Keratinocyte (primary cell): ENCODE measurements around the gene CBX3. TPM values are rescaled to one million over a fixed set of nuclear protein-coding genes. Genes with fewer than 3 reads are reported as not detected.

Source experiments
- DNase-seq: peaks from one replicate; pipeline ENCODE4 v3.0.0-alpha.2; 2011; ENCODE audit warnings: low read depth, missing footprints, low spot score
- FAIRE-seq: peaks from 2 replicates; lab custom pipeline; 2011; peaks lifted over from hg19 to GRCh38; lab: Jason Lieb, UNC
- H2AFZ ChIP-seq: 2 replicates; pipeline ENCODE4 v1.6.0; 2012; ENCODE audit warnings: low read length, control low read depth, inconsistent platforms; ENCODE audit not compliant: control insufficient read depth
- H3K27ac ChIP-seq: 2 replicates; pipeline ENCODE4 v1.5.1; 2011; ENCODE audit warnings: low read length; ENCODE audit not compliant: control insufficient read depth, insufficient read depth
- H3K27me3 ChIP-seq: 3 replicates; pipeline ENCODE4 v1.6.0; 2011; ENCODE audit warnings: low read length; ENCODE audit not compliant: control insufficient read depth, insufficient read depth; ENCODE audit errors: extremely low read depth
- H3K36me3 ChIP-seq, 2 experiments: 2 replicates in 1 of 2; 3 replicates in 1 of 2; pipeline ENCODE4 v1.5.1; 2011; ENCODE audit warnings: low read length in 2 of 2, mild to moderate bottlenecking in 1 of 2; ENCODE audit not compliant: control insufficient read depth in 2 of 2, insufficient read depth in 2 of 2; ENCODE audit errors: extremely low read depth in 1 of 2
- H3K4me1 ChIP-seq: 3 replicates; pipeline ENCODE4 v1.5.1; 2011; ENCODE audit warnings: low read length; ENCODE audit not compliant: control insufficient read depth, insufficient read depth; ENCODE audit errors: extremely low read depth
- H3K4me2 ChIP-seq: 3 replicates; pipeline ENCODE4 v1.6.0; 2011; ENCODE audit warnings: low read depth, low read length; ENCODE audit not compliant: control insufficient read depth, insufficient read depth; ENCODE audit errors: extremely low read depth
- H3K4me3 ChIP-seq, 3 experiments: fragments of 200-600 bp in 1 of 3; sonication (generic) in 1 of 3; 2 replicates in 2 of 3; 3 replicates in 1 of 3; pipeline ENCODE4 v1.5.1; 2011 to 2016; ENCODE audit warnings: low read length in 3 of 3, mild to moderate bottlenecking in 3 of 3, control low read depth in 2 of 3, inconsistent platforms in 1 of 3, low read depth in 1 of 3, mixed read lengths in 1 of 3, mixed run types in 1 of 3, moderate library complexity in 1 of 3; ENCODE audit not compliant: control insufficient read depth in 2 of 3, insufficient read depth in 2 of 3; ENCODE audit errors: extremely low read depth in 1 of 3
- H3K79me2 ChIP-seq: 2 replicates; pipeline ENCODE4 v1.6.0; 2012; ENCODE audit warnings: low read length; ENCODE audit not compliant: control insufficient read depth, insufficient read depth
- H3K9ac ChIP-seq: 3 replicates; pipeline ENCODE4 v1.6.0; 2011; ENCODE audit warnings: low read length; ENCODE audit not compliant: control insufficient read depth, insufficient read depth; ENCODE audit errors: extremely low read depth
- H3K9me1 ChIP-seq: 3 replicates; pipeline ENCODE4 v1.6.0; 2011; ENCODE audit warnings: low read length; ENCODE audit not compliant: control insufficient read depth, insufficient read depth; ENCODE audit errors: extremely low read depth
- H3K9me3 ChIP-seq: 2 replicates; pipeline ENCODE4 v1.5.1; 2012; ENCODE audit warnings: low read depth, low read length; ENCODE audit not compliant: control insufficient read depth
- H4K20me1 ChIP-seq: 3 replicates; pipeline ENCODE4 v1.6.0; 2011; ENCODE audit warnings: low read length; ENCODE audit not compliant: control insufficient read depth, insufficient read depth; ENCODE audit errors: extremely low read depth
- EZH2 ChIP-seq: IDR thresholded peaks from one replicate; pipeline ENCODE4 v1.6.1; 2012; ENCODE audit warnings: inconsistent platforms, mild to moderate bottlenecking, low read length, moderate library complexity
- dilution Hi-C: fragments of 300-500 bp; cut with MboI; formaldehyde crosslinking; loops from one replicate; pipeline ENCODE4 v1.7.0; 2020; ENCODE audit warnings: low sequenced_read_pairs; ENCODE audit not compliant: extremely low pct_ligation_motif_present
- polyA plus RNA-seq, 5 experiments: library from polyadenylated mRNA; depleted of rRNA in 3 of 5; stranded (reverse) in 3 of 5; stranded (forward) in 1 of 5; unstranded in 1 of 5; fragments of >200 nt; gene quantifications; 1 replicate in 1 of 5; 2 replicates in 3 of 5; 3 replicates in 1 of 5; pipeline versions ENCODE4 v1.2.1 to v1.2.3, GENCODE V29; 2011 to 2012; ENCODE audit warnings: missing spikeins in 2 of 5, low read depth in 1 of 5, low replicate concordance in 1 of 5
- TF ChIP-seq, protein P1 (sequence below), 3 experiments: IDR thresholded peaks in 1 of 3; conservative IDR thresholded peaks in 1 of 3; optimal IDR thresholded peaks in 1 of 3; 2 replicates in 2 of 3; 3 replicates in 1 of 3; pipeline versions ENCODE3 to v1.5.1; 2011; ENCODE audit warnings: low read length in 3 of 3, mild to moderate bottlenecking in 3 of 3, moderate library complexity in 2 of 3, control low read depth in 1 of 3, inconsistent platforms in 1 of 3; ENCODE audit not compliant: insufficient read depth in 2 of 3; ENCODE audit errors: extremely low read depth in 1 of 3

The CBX3 gene
- polyA plus RNA-seq, 1 donor (not counting 4 experiments of a cell fraction or from before 2014, with no cell fraction given), result 161 TPM

DNA sequence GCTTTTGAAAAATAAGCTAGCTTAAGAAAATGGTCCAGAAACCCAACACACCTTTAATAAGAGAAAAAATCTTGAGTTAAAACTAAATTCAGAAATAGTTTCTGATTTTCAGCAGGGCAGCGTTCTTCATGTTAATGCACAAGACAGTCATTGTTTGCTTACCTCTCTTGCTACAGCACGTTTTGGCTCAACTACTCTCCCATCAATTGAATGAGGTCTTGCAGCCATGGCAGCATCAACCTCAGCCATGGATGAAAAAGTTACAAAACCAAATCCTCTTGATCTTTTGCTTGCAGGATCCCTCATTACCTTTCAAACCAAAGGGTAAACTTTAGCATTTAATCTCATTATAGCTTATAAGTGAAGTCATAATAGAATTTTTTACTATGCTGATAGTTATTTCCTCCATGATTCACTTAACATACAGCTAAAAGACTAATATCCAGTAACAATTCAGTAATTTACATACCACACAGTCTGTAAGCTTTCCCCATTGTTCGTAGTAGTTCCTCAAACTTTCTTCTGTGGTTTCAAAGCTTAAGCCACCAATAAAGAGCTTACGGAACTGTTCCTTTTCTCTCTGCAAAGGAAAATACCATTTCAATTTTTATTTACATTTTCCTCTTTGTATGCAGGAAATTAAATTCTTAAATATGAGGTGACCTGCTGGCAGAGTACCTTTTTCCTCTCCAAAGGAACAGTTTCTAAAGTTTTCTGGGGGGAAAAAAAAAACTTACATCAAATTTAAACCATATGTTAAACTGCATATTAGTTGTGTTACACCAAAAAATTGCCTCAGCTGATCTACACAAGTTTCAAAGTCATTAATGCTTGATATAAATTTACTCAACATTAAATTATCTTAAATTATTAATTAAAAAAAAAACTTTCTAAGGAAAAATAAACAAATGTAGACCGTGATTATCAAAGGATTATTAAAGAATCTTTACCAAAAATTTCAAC is 4.1 kb upstream of the CBX3 start:
- Histone ChIP-seq H3K36me3 (peaks cover 21 to 54% of the 10 kb centered on the region in 2 experiments), H3K79me2 (peaks cover 89% of the 10 kb centered on the region), H3K9me1 (no peaks in the 10 kb centered on the region), H3K4me3 (peak overlapping the region; percentile 85 to 100 (median 93)), H3K27me3 (no peaks in the 10 kb centered on the region), H3K9me3 (no peaks in the 10 kb centered on the region), H4K20me1 (peaks cover 46% of the 10 kb centered on the region), H3K27ac (peak overlapping the region; percentile 99), H2AFZ (no peak overlapping the region), H3K9ac (peak overlapping the region; percentile 100), H3K4me1 (peaks cover 17% of the 10 kb centered on the region), H3K4me2 (peak overlapping the region; percentile 62)
- dilution Hi-C loops, result no loop called here
- FAIRE-seq (no peak), DNase-seq (no peak)
- TF ChIP-seq, protein P1, sequence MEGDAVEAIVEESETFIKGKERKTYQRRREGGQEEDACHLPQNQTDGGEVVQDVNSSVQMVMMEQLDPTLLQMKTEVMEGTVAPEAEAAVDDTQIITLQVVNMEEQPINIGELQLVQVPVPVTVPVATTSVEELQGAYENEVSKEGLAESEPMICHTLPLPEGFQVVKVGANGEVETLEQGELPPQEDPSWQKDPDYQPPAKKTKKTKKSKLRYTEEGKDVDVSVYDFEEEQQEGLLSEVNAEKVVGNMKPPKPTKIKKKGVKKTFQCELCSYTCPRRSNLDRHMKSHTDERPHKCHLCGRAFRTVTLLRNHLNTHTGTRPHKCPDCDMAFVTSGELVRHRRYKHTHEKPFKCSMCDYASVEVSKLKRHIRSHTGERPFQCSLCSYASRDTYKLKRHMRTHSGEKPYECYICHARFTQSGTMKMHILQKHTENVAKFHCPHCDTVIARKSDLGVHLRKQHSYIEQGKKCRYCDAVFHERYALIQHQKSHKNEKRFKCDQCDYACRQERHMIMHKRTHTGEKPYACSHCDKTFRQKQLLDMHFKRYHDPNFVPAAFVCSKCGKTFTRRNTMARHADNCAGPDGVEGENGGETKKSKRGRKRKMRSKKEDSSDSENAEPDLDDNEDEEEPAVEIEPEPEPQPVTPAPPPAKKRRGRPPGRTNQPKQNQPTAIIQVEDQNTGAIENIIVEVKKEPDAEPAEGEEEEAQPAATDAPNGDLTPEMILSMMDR (optimal IDR thresholded peaks at IDR 0.05 in 1 of 3, IDR thresholded peaks at IDR 0.05 in 1 of 3, conservative IDR thresholded peaks at IDR 0.05 in 1 of 3; ENCODE audit: extremely low read depth in 1 of 3, insufficient read depth in 2 of 3, low read length in 3 of 3), result no peak
- no peak for TF ChIP-seq EZH2

GRCh38 chr7:26198133-26198780 is 3.3 kb upstream of the CBX3 start:
- TF ChIP-seq, protein P1 (optimal IDR thresholded peaks at IDR 0.05 in 1 of 3, IDR thresholded peaks at IDR 0.05 in 1 of 3, conservative IDR thresholded peaks at IDR 0.05 in 1 of 3; ENCODE audit: extremely low read depth in 1 of 3, insufficient read depth in 2 of 3, low read length in 3 of 3), result peak in 2 of 3 experiments; percentile 26 to 46
- no peak for TF ChIP-seq EZH2
- Histone ChIP-seq H2AFZ (no peak overlapping the region), H3K9ac (peak overlapping the region; percentile 100), H3K4me3 (peak overlapping the region; percentile 85 to 100 (median 93)), H3K9me3 (no peaks in the 10 kb centered on the region), H4K20me1 (peaks cover 46% of the 10 kb centered on the region), H3K4me1 (peaks cover 17% of the 10 kb centered on the region), H3K36me3 (peaks cover 17 to 45% of the 10 kb centered on the region in 2 experiments), H3K27me3 (no peaks in the 10 kb centered on the region), H3K9me1 (no peaks in the 10 kb centered on the region), H3K4me2 (peak overlapping the region; percentile 62), H3K27ac (peak overlapping the region; percentile 99), H3K79me2 (peaks cover 89% of the 10 kb centered on the region)
- dilution Hi-C loops, result no loop called here
- no peak for FAIRE-seq
- DNase-seq, result no peak
